B cell (primary cell): ENCODE data around the gene PIGZ. TPM values are rescaled to one million over a fixed set of nuclear protein-coding genes. Genes with fewer than 3 reads are reported as not detected.

Source experiments
- ATAC-seq: fragments of 200-7000 bp; cut with Tn5 transposase; one replicate; pipeline ENCODE4 v1.10.0; 2021; ENCODE audit warnings: low read depth, mild to moderate bottlenecking, moderate number of reproducible peaks, moderate library complexity
- CTCF ChIA-PET: fragments of 350-600 bp; sonication (Branson Sonifier 250); formaldehyde crosslinking; loops from one replicate; lab custom pipeline; 2021; ENCODE audit warnings: antibody characterized with exemption, inconsistent platforms; lab: Charles Lee
- POLR2A ChIA-PET: fragments of 350-600 bp; sonication (Branson Sonifier 250); formaldehyde crosslinking; loops from one replicate; lab custom pipeline; 2021; ENCODE audit warnings: antibody characterized with exemption; lab: Charles Lee
- DNase-seq: peaks from one replicate; pipeline ENCODE4 v3.0.0; 2013
- H2AFZ ChIP-seq: 2 replicates; pipeline ENCODE4 v1.6.1; 2012; ENCODE audit warnings: mild to moderate bottlenecking, low read depth, low read length; ENCODE audit not compliant: insufficient read depth, poor library complexity, severe bottlenecking
- H3K27ac ChIP-seq, 2 donors: 1 replicate in 1 of 2; 2 replicates in 1 of 2; pipeline ENCODE4 v1.5.1; 2012 to 2013; ENCODE audit warnings: low read length in 2 of 2, mild to moderate bottlenecking in 2 of 2, moderate library complexity in 1 of 2
- H3K27me3 ChIP-seq, 4 experiments: fragments of 200-600 bp in 1 of 4; sonication (generic) in 1 of 4; replicated peaks in 1 of 4; 1 replicate in 2 of 4; 2 replicates in 2 of 4; pipeline versions ENCODE4 v1.6.1 to v1.7.0; 2013 to 2016; ENCODE audit warnings: low read length in 3 of 4, mild to moderate bottlenecking in 2 of 4, mixed read lengths in 1 of 4, moderate library complexity in 1 of 4; ENCODE audit not compliant: insufficient read depth in 4 of 4, control insufficient read depth in 3 of 4; ENCODE audit errors: control extremely low read depth in 1 of 4
- H3K36me3 ChIP-seq, 2 experiments: replicated peaks in 1 of 2; 1 replicate in 1 of 2; 2 replicates in 1 of 2; pipeline versions ENCODE4 v1.6.1 to v1.7.1; 2013; ENCODE audit warnings: low read length in 1 of 2; ENCODE audit not compliant: insufficient read depth in 2 of 2, control insufficient read depth in 1 of 2; ENCODE audit errors: control extremely low read depth in 1 of 2, extremely low read depth in 1 of 2
- H3K4me1 ChIP-seq, 2 donors: fragments of 200-600 bp in 1 of 2; sonication (generic) in 1 of 2; 1 replicate in 1 of 2; 2 replicates in 1 of 2; pipeline versions ENCODE4 v1.5.1 to v1.6.1; 2013 to 2017; ENCODE audit warnings: low read length in 2 of 2; ENCODE audit not compliant: control insufficient read depth in 2 of 2, insufficient read depth in 2 of 2
- H3K4me2 ChIP-seq: replicated peaks from 2 replicates; pipeline ENCODE3; 2012; ENCODE audit warnings: mild to moderate bottlenecking, low read depth, low read length; ENCODE audit not compliant: poor library complexity, severe bottlenecking
- H3K4me3 ChIP-seq, 5 experiments: fragments of 200-600 bp in 1 of 5; sonication (generic) in 1 of 5; 1 replicate in 3 of 5; 2 replicates in 2 of 5; pipeline versions ENCODE4 v1.5.1 to v1.7.0; 2011 to 2016; ENCODE audit warnings: low read length in 4 of 5, mild to moderate bottlenecking in 4 of 5, low read depth in 2 of 5, control low read depth in 1 of 5, moderate library complexity in 1 of 5; ENCODE audit not compliant: insufficient read depth in 1 of 5; ENCODE audit errors: control extremely low read depth in 1 of 5, extremely low read depth in 1 of 5
- H3K79me2 ChIP-seq: fragments of 200-600 bp; sonication (generic); one replicate; pipeline ENCODE4 v1.6.0; 2016; ENCODE audit warnings: low read length; ENCODE audit not compliant: control insufficient read depth, insufficient read depth
- H3K9ac ChIP-seq: fragments of 200-600 bp; sonication (generic); 2 replicates; pipeline ENCODE4 v1.6.1; 2017; ENCODE audit warnings: mild to moderate bottlenecking, low read length, moderate library complexity
- H3K9me3 ChIP-seq, 3 donors: one replicate each; pipeline versions ENCODE4 v1.6.1 to v1.7.1; 2013; ENCODE audit warnings: low read length in 2 of 3; ENCODE audit not compliant: control insufficient read depth in 2 of 3, insufficient read depth in 1 of 3; ENCODE audit errors: control extremely low read depth in 1 of 3
- H4K20me1 ChIP-seq: 2 replicates; pipeline ENCODE4 v1.6.0; 2012; ENCODE audit warnings: mild to moderate bottlenecking, low read length; ENCODE audit not compliant: insufficient read depth, control insufficient read depth, poor library complexity, severe bottlenecking
- H3K27ac Mint-ChIP-seq: one replicate; pipeline ENCODE4 v1.8.0; 2021; ENCODE audit warnings: mixed read lengths
- H3K27me3 Mint-ChIP-seq: one replicate; pipeline ENCODE4 v1.8.0; 2021; ENCODE audit warnings: mixed read lengths
- H3K4me1 Mint-ChIP-seq: one replicate; pipeline ENCODE4 v1.8.0; 2021; ENCODE audit warnings: mixed read lengths
- H3K4me3 Mint-ChIP-seq: one replicate; pipeline ENCODE4 v1.8.0; 2021; ENCODE audit warnings: mixed read lengths
- H3K9me3 Mint-ChIP-seq: one replicate; pipeline ENCODE4 v1.8.0; 2022; ENCODE audit warnings: mixed read lengths; ENCODE audit not compliant: insufficient read depth
- EZH2 ChIP-seq: IDR thresholded peaks from 2 replicates; pipeline ENCODE4 v1.6.1; 2012; ENCODE audit warnings: borderline replicate concordance, low read depth, mild to moderate bottlenecking, moderate library complexity, low read length; ENCODE audit not compliant: insufficient read depth, poor library complexity, severe bottlenecking
- WGBS: methylation state at CpG from one replicate; pipeline ENCODE4 v1.1.5; 2013; ENCODE audit warnings: missing lambda C conversion rate; ENCODE audit not compliant: insufficient coverage; 5-methylcytosine and 5-hydroxymethylcytosine counted together
- intact Hi-C: fragments of 100-400 bp; cut with micrococcal nuclease; formaldehyde crosslinking; loops from one replicate; pipeline ENCODE4 v1.10.0; 2022
- polyA plus RNA-seq: library from polyadenylated mRNA; depleted of rRNA; stranded (reverse); fragments of >200 nt; gene quantifications from 2 replicates; pipeline ENCODE4 v1.2.3, GENCODE V29; 2012
- total RNA-seq, 2 donors: library from RNA; stranded (reverse); fragments of 120-200 nt in 1 of 2; gene quantifications; 1 replicate in 1 of 2; 2 replicates in 1 of 2; pipeline versions ENCODE4 v1.2.3 to v1.2.4, GENCODE V29; 2013 to 2022
- TF ChIP-seq, protein P1 (sequence below): fragments of 200-600 bp; IDR thresholded peaks from one replicate; pipeline ENCODE4 v1.8.0; 2022; ENCODE audit warnings: antibody characterized with exemption, mild to moderate bottlenecking

PIGZ gene
- total and polyA plus RNA-seq, 2 donors (not counting 1 experiment from before 2014, with no cell fraction given) = 2.2 to 3.9 TPM

GRCh38 chr3:196998966-196999760 lies 30.5 kb upstream of the PIGZ start:
- Histone ChIP-seq H3K79me2 (no peaks in the 10 kb centered on the region), H3K4me3 (no peak overlapping the region), H3K9ac (no peak overlapping the region), H2AFZ (no peak overlapping the region), H3K27ac (no peak overlapping the region), H3K27me3 (no peaks in the 10 kb centered on the region), H3K4me1 (peaks cover 7 to 12% of the 10 kb centered on the region in 2 donors), H3K9me3 (peaks cover 0 to 10% (median 0%) of the 10 kb centered on the region in 3 donors), H3K4me2 (no peak overlapping the region), H4K20me1 (no peaks in the 10 kb centered on the region), H3K36me3 (no peaks in the 10 kb centered on the region)
- CTCF ChIA-PET = interaction anchor here (2.1 to 7.2 kb wide), 2 partner anchors 30 to 188 kb away, joined by 7 to 39 read pairs; partner anchors contain the start of gene MELTF
- WGBS = 96% methylated on average over 13 of the region's 21 CpGs
- H3K4me3 Mint-ChIP-seq = no peak overlapping the region
- ATAC-seq (no peak), DNase-seq (no peak)
- intact Hi-C loops = no loop called here
- no peaks in the 10 kb centered on the region for H3K9me3 Mint-ChIP-seq
- peaks cover 12% of the 10 kb centered on the region for H3K4me1 Mint-ChIP-seq
- no peak overlapping the region for H3K27ac Mint-ChIP-seq
- TF ChIP-seq EZH2 = no peak
- TF ChIP-seq, protein P1, sequence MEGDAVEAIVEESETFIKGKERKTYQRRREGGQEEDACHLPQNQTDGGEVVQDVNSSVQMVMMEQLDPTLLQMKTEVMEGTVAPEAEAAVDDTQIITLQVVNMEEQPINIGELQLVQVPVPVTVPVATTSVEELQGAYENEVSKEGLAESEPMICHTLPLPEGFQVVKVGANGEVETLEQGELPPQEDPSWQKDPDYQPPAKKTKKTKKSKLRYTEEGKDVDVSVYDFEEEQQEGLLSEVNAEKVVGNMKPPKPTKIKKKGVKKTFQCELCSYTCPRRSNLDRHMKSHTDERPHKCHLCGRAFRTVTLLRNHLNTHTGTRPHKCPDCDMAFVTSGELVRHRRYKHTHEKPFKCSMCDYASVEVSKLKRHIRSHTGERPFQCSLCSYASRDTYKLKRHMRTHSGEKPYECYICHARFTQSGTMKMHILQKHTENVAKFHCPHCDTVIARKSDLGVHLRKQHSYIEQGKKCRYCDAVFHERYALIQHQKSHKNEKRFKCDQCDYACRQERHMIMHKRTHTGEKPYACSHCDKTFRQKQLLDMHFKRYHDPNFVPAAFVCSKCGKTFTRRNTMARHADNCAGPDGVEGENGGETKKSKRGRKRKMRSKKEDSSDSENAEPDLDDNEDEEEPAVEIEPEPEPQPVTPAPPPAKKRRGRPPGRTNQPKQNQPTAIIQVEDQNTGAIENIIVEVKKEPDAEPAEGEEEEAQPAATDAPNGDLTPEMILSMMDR = no peak
- POLR2A ChIA-PET = no interaction called here
- no peaks in the 10 kb centered on the region for H3K27me3 Mint-ChIP-seq

- ChIA-PET CTCF (no interaction called here), POLR2A (no interaction called here)
- Histone ChIP-seq H3K4me1 (peaks cover 0 to 4% of the 10 kb centered on the region in 2 donors), H3K27me3 (no peaks in the 10 kb centered on the region), H3K4me3 (no peak overlapping the region), H3K9me3 (peaks cover 0 to 10% (median 0%) of the 10 kb centered on the region in 3 donors), H3K4me2 (no peak overlapping the region), H3K36me3 (no peaks in the 10 kb centered on the region), H3K9ac (no peak overlapping the region), H2AFZ (no peak overlapping the region), H4K20me1 (no peaks in the 10 kb centered on the region), H3K79me2 (no peaks in the 10 kb centered on the region), H3K27ac (no peak overlapping the region)
- Mint-ChIP-seq H3K9me3 (no peaks in the 10 kb centered on the region), H3K4me3 (no peak overlapping the region), H3K27ac (no peak overlapping the region), H3K4me1 (peaks cover 6% of the 10 kb centered on the region), H3K27me3 (no peaks in the 10 kb centered on the region)
- intact Hi-C loops = no loop called here
- TF ChIP-seq, protein P1 = no peak
- no peak for TF ChIP-seq EZH2
- WGBS = over 99% methylated on average over 13 of the region's 15 CpGs
- DNase-seq (no peak), ATAC-seq (no peak)
These were observed 28.7 kb upstream of the PIGZ start for GRCh38 chr3:196997311-196997710.
